22Rv1 (cell line): Measurements from ENCODE around the gene GPC5.

ENCODE experiments used
- ZFX ChIP-seq: fragments of 450-650 bp; IDR thresholded peaks from 2 replicates; pipeline ENCODE4 v1.6.1; 2017; ENCODE audit warnings: antibody characterized with exemption, borderline replicate concordance
- TF ChIP-seq, protein P1 (sequence below): fragments of 450-650 bp; IDR thresholded peaks from 2 replicates; pipeline ENCODE4 v1.5.1; 2017; ENCODE audit warnings: mild to moderate bottlenecking

DNA sequence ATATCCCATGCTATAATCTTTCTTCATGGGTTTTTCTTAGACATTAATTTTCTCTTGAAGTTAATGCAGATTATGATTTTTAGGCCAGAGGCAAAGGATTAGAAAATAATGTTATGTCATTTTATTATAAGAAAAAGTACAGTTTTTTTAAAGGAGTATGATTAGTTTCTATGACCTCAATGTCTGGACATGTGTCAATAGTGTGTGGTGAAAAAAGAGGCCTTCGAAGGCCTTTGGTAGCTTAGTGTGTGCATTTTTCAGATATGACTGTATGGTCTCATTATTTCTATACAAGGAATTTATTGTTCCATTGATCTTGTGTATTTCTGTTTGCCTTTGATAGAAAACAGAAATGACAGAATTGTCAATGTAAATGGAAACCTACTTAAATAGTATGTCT lies 195.6 kb downstream of the GPC5 start:
- TF ChIP-seq, protein P1, sequence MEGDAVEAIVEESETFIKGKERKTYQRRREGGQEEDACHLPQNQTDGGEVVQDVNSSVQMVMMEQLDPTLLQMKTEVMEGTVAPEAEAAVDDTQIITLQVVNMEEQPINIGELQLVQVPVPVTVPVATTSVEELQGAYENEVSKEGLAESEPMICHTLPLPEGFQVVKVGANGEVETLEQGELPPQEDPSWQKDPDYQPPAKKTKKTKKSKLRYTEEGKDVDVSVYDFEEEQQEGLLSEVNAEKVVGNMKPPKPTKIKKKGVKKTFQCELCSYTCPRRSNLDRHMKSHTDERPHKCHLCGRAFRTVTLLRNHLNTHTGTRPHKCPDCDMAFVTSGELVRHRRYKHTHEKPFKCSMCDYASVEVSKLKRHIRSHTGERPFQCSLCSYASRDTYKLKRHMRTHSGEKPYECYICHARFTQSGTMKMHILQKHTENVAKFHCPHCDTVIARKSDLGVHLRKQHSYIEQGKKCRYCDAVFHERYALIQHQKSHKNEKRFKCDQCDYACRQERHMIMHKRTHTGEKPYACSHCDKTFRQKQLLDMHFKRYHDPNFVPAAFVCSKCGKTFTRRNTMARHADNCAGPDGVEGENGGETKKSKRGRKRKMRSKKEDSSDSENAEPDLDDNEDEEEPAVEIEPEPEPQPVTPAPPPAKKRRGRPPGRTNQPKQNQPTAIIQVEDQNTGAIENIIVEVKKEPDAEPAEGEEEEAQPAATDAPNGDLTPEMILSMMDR: no peak
- no peak for TF ChIP-seq ZFX
